WTC11 (cell line): ENCODE data around the gene AGO3. TPM values are rescaled to one million over a fixed set of nuclear protein-coding genes. Genes with fewer than 3 reads are reported as not detected.

Experiments
- ATAC-seq: fragments of 200-7000 bp; cut with Tn5 transposase; 2 replicates; pipeline ENCODE4 v1.10.0; 2021; ENCODE audit warnings: mild to moderate bottlenecking, moderate library complexity
- CTCF ChIA-PET: fragments of 300-600 bp; sonication (Branson Sonifier 250); formaldehyde crosslinking; loops from one replicate; lab custom pipeline; 2021; ENCODE audit warnings: antibody characterized with exemption; lab: Charles Lee
- POLR2A ChIA-PET: fragments of 350-600 bp; sonication (Branson Sonifier 250); formaldehyde crosslinking; loops from one replicate; lab custom pipeline; 2021; ENCODE audit warnings: antibody characterized with exemption; lab: Charles Lee
- DNase-seq: peaks from one replicate; pipeline ENCODE4 v3.0.0; 2021; ENCODE audit warnings: low spot score
- H3K27ac Mint-ChIP-seq: 2 replicates; pipeline ENCODE4 v1.8.0; 2021; ENCODE audit warnings: mixed read lengths
- H3K27me3 Mint-ChIP-seq: 2 replicates; pipeline ENCODE4 v1.8.0; 2021; ENCODE audit warnings: low read depth, mild to moderate bottlenecking, moderate library complexity, mixed read lengths
- H3K36me3 Mint-ChIP-seq: 2 replicates; pipeline ENCODE4 v1.8.0; 2021; ENCODE audit warnings: mixed read lengths
- H3K4me1 Mint-ChIP-seq: 2 replicates; pipeline ENCODE4 v1.8.0; 2022; ENCODE audit warnings: mixed read lengths
- H3K4me3 Mint-ChIP-seq: 2 replicates; pipeline ENCODE4 v1.8.0; 2021; ENCODE audit warnings: mild to moderate bottlenecking, moderate library complexity, mixed read lengths
- H3K9me3 Mint-ChIP-seq: 2 replicates; pipeline ENCODE4 v1.8.0; 2021; ENCODE audit warnings: mixed read lengths
- ARID4B ChIP-seq: sonication (generic); formaldehyde crosslinking; IDR thresholded peaks from 2 replicates; pipeline ENCODE4 v1.8.0; 2023; ENCODE audit warnings: missing genetic modification reagents, mild to moderate bottlenecking, borderline replicate concordance
- CBFB ChIP-seq: sonication (generic); formaldehyde crosslinking; IDR thresholded peaks from 2 replicates; pipeline ENCODE4 v1.8.1; 2022; ENCODE audit warnings: mild to moderate bottlenecking, low read depth, missing genetic modification reagents
- CDX4 ChIP-seq: fragments of 250-450 bp; sonication (Bioruptor Pico); IDR thresholded peaks from 2 replicates; pipeline ENCODE4 v1.9.0; 2021; ENCODE audit warnings: moderate library complexity, mild to moderate bottlenecking, inconsistent platforms, borderline replicate concordance
- HMGXB4 ChIP-seq: sonication (generic); formaldehyde crosslinking; IDR thresholded peaks from 2 replicates; pipeline ENCODE4 v1.8.1; 2023; ENCODE audit warnings: mild to moderate bottlenecking, moderate library complexity, missing genetic modification reagents
- MLX ChIP-seq: sonication (generic); formaldehyde crosslinking; IDR thresholded peaks from 2 replicates; pipeline ENCODE4 v1.8.1; 2023; ENCODE audit warnings: mild to moderate bottlenecking, missing genetic modification reagents, moderate library complexity
- NFATC4 ChIP-seq: fragments of 250-450 bp; sonication (Bioruptor Pico); IDR thresholded peaks from 2 replicates; pipeline ENCODE4 v1.9.0; 2021; ENCODE audit warnings: mild to moderate bottlenecking
- NFE2L1 ChIP-seq: sonication (generic); formaldehyde crosslinking; IDR thresholded peaks from 2 replicates; pipeline ENCODE4 v1.8.1; 2023; ENCODE audit warnings: missing genetic modification reagents
- NFYB ChIP-seq: sonication (generic); formaldehyde crosslinking; conservative IDR thresholded peaks from 2 replicates; pipeline ENCODE4 v1.8.0; 2022; ENCODE audit warnings: low read depth, missing genetic modification reagents
- NR3C1 ChIP-seq: sonication (generic); formaldehyde crosslinking; conservative IDR thresholded peaks from 2 replicates; pipeline ENCODE4 v1.8.1; 2023; ENCODE audit warnings: low read depth, mild to moderate bottlenecking, missing genetic modification reagents
- PRDM15 ChIP-seq: sonication (generic); formaldehyde crosslinking; IDR thresholded peaks from 2 replicates; pipeline ENCODE4 v1.8.0; 2022; ENCODE audit warnings: missing genetic modification reagents
- RELA ChIP-seq: sonication (generic); formaldehyde crosslinking; IDR thresholded peaks from 2 replicates; pipeline ENCODE4 v1.8.1; 2022; ENCODE audit warnings: missing genetic modification reagents, mild to moderate bottlenecking, borderline replicate concordance
- TEAD4 ChIP-seq: sonication (generic); formaldehyde crosslinking; IDR thresholded peaks from 2 replicates; pipeline ENCODE4 v1.8.0; 2022; ENCODE audit warnings: mild to moderate bottlenecking, missing genetic modification reagents
- ZBTB21 ChIP-seq: sonication (generic); formaldehyde crosslinking; IDR thresholded peaks from 2 replicates; pipeline ENCODE4 v1.8.1; 2023; ENCODE audit warnings: mild to moderate bottlenecking, missing genetic modification reagents, borderline replicate concordance
- ZNF219 ChIP-seq: sonication (generic); formaldehyde crosslinking; IDR thresholded peaks from 2 replicates; pipeline ENCODE4 v1.8.0; 2023; ENCODE audit warnings: missing genetic modification reagents, mild to moderate bottlenecking, borderline replicate concordance
- total RNA-seq: library from RNA; stranded (reverse); gene quantifications from 3 replicates; pipeline ENCODE4 v1.2.3, GENCODE V29; 2021

Gene AGO3
- total RNA-seq, 1 experiment from 2014 or later, result 26.8 TPM

GRCh38 chr1:35887508-35887907 lies 43.4 kb upstream of the AGO3 start:
- CTCF ChIA-PET, result interaction anchor here (0.6 to 1.9 kb wide), 4 partner anchors 38 to 172 kb away, joined by 3 to 5 read pairs (median 4); partner anchors contain the start of genes AGO3 and CLSPN

GRCh38 chr1:35888255-35888654 lies 42.6 kb upstream of the AGO3 start:
- no peak for ATAC-seq
- H3K4me1 Mint-ChIP-seq, result peaks cover 43% of the 10 kb centered on the region
- H3K4me3 Mint-ChIP-seq, result no peak overlapping the region
- ChIA-PET POLR2A (no interaction called here), CTCF (no interaction called here)
- H3K27me3 Mint-ChIP-seq, result no peaks in the 10 kb centered on the region
- H3K9me3 Mint-ChIP-seq, result no peaks in the 10 kb centered on the region
- no peak for DNase-seq
- no peak overlapping the region for H3K27ac Mint-ChIP-seq
- H3K36me3 Mint-ChIP-seq, result peaks cover 40% of the 10 kb centered on the region
- TF ChIP-seq NFYB, result no peak
- no peak for TF ChIP-seq ZBTB21 (CRISPR knock-in tag)
- no peak for TF ChIP-seq NR3C1 (CRISPR knock-in tag)
- no peak for TF ChIP-seq HMGXB4
- TF ChIP-seq RELA (CRISPR knock-in tag), result no peak
- no peak for TF ChIP-seq NFE2L1 (CRISPR knock-in tag)
- TF ChIP-seq NFATC4, result no peak
- TF ChIP-seq MLX (CRISPR knock-in tag), result no peak
- TF ChIP-seq CBFB (CRISPR knock-in tag), result no peak
- no peak for TF ChIP-seq ZNF219
- no peak for TF ChIP-seq TEAD4 (CRISPR knock-in tag)

More at GRCh38 chr1:35887508-35887907, 43.4 kb upstream of the AGO3 start:
- Mint-ChIP-seq H3K27me3 (no peaks in the 10 kb centered on the region), H3K36me3 (peaks cover 33% of the 10 kb centered on the region), H3K9me3 (no peaks in the 10 kb centered on the region), H3K4me3 (peak overlapping the region; percentile 67), H3K4me1 (peaks cover 46% of the 10 kb centered on the region), H3K27ac (0 out of 2 replicates have a peak overlapping the region, but pooled peaks have one; percentile 98)
- ATAC-seq (no peak), DNase-seq (no peak)
- TF ChIP-seq CDX4 (CRISPR knock-in tag) (no peak), ARID4B (CRISPR knock-in tag) (no peak), PRDM15 (CRISPR knock-in tag) (no peak)
- POLR2A ChIA-PET, result interaction anchor here (0.5 to 1.7 kb wide), 2 partner anchors 9 to 1677 kb away, joined by 3 to 4 read pairs; no protein-coding TSS in a partner anchor
